Ectodermal cell (in vitro differentiated cells): Measurements from ENCODE around the gene CWC15.
"Not testable (repeated sequence)": the region's sequence is repeated elsewhere in the genome, so short reads cannot be mapped to it uniquely, and the experiment has no call there.

ENCODE experiments used
- H3K27ac ChIP-seq: 2 replicates; pipeline ENCODE4 v1.7.0; 2013; ENCODE audit warnings: mild to moderate bottlenecking, low read depth, low read length; ENCODE audit not compliant: insufficient read depth, poor library complexity, severe bottlenecking
- H3K27me3 ChIP-seq: 2 replicates; pipeline ENCODE4 v1.7.0; 2013; ENCODE audit warnings: mild to moderate bottlenecking, low read length; ENCODE audit not compliant: insufficient read depth, control insufficient read depth, poor library complexity, severe bottlenecking
- H3K36me3 ChIP-seq: one replicate; pipeline ENCODE4 v1.7.0; 2013; ENCODE audit warnings: low read length; ENCODE audit not compliant: control insufficient read depth, insufficient read depth
- H3K4me1 ChIP-seq: one replicate; pipeline ENCODE4 v1.7.0; 2013; ENCODE audit warnings: low read length; ENCODE audit not compliant: control insufficient read depth, insufficient read depth
- H3K4me3 ChIP-seq: 2 replicates; pipeline ENCODE4 v1.7.0; 2013; ENCODE audit warnings: low read depth, low read length, control low read depth; ENCODE audit not compliant: insufficient read depth
- H3K9me3 ChIP-seq: 2 replicates; pipeline ENCODE4 v1.7.0; 2013; ENCODE audit warnings: mild to moderate bottlenecking, low read length, moderate library complexity; ENCODE audit not compliant: control insufficient read depth
- WGBS, 2 experiments: methylation state at CpG; one replicate each; pipeline ENCODE4 v1.1.7; 2013; ENCODE audit warnings: missing lambda C conversion rate in 2 of 2; 5-methylcytosine and 5-hydroxymethylcytosine counted together

The CWC15 gene

DNA sequence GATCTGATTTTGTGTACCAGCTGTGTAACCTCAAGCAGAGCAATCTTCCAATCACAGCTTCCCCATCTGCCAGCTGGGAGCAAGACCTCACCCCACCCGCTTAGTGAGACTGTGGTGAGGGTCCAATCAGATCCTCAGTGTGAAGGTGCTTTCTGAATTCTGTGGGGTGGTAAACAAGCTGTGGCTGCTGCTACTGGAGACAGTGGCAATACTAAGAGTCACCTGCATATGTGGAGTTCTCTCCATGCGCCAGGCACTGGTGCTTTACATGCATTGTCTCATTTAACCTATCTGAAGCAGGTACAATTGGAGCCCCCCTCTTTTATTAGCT is 50.4 kb downstream of the CWC15 start:
- Histone ChIP-seq H3K27me3 (no peaks in the 10 kb centered on the region), H3K36me3 (no peaks in the 10 kb centered on the region), H3K4me1 (peaks cover 8% of the 10 kb centered on the region), H3K4me3 (no peak overlapping the region), H3K9me3 (no peaks in the 10 kb centered on the region), H3K27ac (no peak overlapping the region)
- 88 to 94% methylated on average over 2 of the region's 2 CpGs for WGBS, 2 experiments

DNA sequence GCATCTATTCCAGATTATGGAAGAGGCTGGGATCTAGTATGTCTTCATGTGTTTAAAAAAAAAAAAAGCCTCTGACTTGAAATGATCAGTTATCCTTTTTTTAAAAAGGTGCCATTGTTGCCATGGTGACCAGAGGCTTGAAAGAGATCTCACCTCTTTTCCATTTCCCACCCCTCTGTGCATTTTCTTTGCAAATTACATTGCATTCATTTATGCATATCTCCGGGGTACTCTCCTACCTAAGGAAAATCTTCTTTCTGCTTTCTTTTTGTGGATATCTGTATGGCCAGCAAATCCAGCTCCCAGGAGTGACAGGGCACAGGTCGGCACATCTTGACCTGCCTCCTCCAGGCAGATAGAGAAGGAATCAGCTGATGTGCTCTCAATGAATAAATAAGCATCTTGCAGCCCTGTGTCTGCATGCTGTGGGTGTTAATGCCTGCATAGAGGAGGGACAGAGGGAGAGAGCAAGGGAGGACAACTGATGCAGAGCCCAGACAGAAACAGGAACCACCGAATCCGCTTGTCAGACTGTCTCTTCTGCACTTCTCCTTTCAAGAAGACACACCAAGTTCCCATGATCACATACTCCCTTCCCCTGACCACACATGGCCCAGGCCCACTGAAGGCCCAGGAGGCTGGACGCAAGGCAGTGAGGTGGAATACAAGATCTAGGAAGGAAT is 50.9 kb downstream of the CWC15 start:
- no peaks in the 10 kb centered on the region for H3K9me3 ChIP-seq
- H3K27me3 ChIP-seq, result no peaks in the 10 kb centered on the region
- H3K36me3 ChIP-seq, result no peaks in the 10 kb centered on the region
- no peak overlapping the region for H3K4me3 ChIP-seq
- 88 to 91% methylated on average over 5 of the region's 5 CpGs for WGBS, 2 experiments
- peaks cover 8% of the 10 kb centered on the region for H3K4me1 ChIP-seq
- H3K27ac ChIP-seq, result no peak overlapping the region

DNA sequence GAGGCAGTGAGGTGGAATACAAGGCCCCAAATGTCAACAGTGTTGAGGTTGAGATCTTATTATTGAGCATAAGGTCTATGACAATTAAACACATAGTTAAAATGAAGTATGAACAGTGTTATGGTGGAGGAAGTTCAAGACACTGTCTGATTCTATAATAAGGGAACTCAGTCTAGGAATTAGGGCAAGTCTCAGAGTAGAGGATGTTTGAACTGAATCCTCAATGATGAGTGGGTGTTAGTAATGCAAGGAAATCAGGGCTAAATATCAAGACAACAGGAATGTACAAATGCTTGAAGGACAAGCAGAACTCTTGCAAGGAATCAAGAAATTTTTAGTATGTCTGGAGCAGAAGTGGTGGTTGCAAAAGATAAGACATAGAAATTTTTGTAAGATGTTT is 53.0 kb downstream of the CWC15 start:
- Histone ChIP-seq H3K36me3 (no peaks in the 10 kb centered on the region), H3K4me1 (no peaks in the 10 kb centered on the region), H3K9me3 (no peaks in the 10 kb centered on the region), H3K27me3 (no peaks in the 10 kb centered on the region), H3K4me3 (no peak overlapping the region), H3K27ac (no peak overlapping the region)

DNA sequence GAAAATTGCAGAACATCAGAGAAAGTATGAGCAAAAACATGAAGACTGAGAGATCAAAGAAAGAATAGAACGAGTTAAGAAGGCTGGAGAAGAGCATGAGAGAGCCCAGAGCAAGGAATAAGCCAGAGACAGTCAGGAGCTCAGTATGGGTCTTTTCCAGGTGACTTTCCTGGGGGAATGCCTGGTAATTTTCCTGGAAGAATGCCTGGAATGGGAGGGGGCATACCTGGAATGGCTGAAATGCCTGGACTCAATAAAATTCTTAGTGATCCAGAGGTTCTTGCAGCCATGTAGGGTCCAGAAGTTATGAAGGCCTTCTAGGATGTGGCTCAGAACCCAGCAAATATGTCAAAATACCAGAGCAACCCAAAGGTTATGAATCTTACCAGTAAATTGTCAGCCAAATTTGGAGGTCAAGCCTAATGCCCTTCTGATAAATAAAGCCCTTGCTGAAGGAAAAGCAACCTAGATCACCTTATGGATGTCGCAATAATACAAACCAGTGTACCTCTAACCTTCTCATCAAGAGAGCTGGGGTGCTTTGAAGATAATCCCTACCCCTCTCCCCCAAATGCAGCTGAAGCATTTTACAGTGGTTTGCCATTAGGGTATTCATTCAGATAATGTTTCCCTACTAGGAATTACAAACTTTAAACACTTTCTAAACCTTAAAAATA is 59.5 kb downstream of the CWC15 start:
- 91 to 92% methylated on average over 1 of the region's 2 CpGs for WGBS, 2 experiments
- not testable (repeated sequence) for H3K9me3 ChIP-seq, H3K4me3 ChIP-seq

GRCh38 chr11:94912806-94913205 is 60.5 kb downstream of the CWC15 start:
- Histone ChIP-seq H3K27ac (no peak overlapping the region), H3K4me3 (no peak overlapping the region), H3K36me3 (no peaks in the 10 kb centered on the region), H3K4me1 (no peaks in the 10 kb centered on the region), H3K27me3 (no peaks in the 10 kb centered on the region), H3K9me3 (no peaks in the 10 kb centered on the region)
- 97 to 98% methylated on average over 9 of the region's 9 CpGs for WGBS, 2 experiments

More for the DNA sequence above, 59.5 kb downstream of the CWC15 start:
- not testable (repeated sequence) for H3K36me3 ChIP-seq, H3K27me3 ChIP-seq, H3K4me1 ChIP-seq, H3K27ac ChIP-seq
